Measurements from ENCODE around the gene EGFL6. TPM values are rescaled to one million over a fixed set of nuclear protein-coding genes. Genes with fewer than 3 reads are reported as not detected.

The EGFL6 gene, protein sequence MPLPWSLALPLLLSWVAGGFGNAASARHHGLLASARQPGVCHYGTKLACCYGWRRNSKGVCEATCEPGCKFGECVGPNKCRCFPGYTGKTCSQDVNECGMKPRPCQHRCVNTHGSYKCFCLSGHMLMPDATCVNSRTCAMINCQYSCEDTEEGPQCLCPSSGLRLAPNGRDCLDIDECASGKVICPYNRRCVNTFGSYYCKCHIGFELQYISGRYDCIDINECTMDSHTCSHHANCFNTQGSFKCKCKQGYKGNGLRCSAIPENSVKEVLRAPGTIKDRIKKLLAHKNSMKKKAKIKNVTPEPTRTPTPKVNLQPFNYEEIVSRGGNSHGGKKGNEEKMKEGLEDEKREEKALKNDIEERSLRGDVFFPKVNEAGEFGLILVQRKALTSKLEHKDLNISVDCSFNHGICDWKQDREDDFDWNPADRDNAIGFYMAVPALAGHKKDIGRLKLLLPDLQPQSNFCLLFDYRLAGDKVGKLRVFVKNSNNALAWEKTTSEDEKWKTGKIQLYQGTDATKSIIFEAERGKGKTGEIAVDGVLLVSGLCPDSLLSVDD
- total RNA-seq = 4.4 TPM

DNA sequence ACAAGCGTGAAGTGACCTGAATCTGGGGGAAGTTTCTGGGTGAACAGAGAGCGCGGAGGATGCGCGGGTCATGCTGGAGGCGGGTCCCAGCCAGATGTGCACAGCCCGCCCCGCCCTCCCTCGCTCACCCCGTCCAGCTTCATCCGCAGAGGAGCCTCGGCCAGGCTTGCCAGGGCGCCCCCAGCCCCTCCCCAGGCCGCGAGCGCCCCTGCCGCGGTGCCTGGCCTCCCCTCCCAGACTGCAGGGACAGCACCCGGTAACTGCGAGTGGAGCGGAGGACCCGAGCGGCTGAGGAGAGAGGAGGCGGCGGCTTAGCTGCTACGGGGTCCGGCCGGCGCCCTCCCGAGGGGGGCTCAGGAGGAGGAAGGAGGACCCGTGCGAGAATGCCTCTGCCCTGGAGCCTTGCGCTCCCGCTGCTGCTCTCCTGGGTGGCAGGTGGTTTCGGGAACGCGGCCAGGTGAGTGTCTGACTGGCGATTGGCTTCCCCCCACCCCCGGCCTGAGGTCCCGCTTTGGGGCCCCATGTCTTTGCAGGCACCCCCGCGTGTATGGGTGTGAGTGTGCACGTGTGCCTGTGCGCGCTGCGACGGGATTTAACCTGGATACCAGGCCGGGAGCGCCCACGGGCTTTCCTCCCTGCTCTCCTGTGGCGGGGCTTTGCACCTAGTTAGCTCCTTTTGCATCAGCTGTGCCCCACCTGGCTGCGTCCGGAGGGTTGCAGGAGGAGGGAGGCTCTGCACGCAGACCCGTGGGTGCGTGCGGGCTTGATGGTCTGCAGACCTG, at the start of gene EGFL6:
Gene EGFL6 (plus strand): TSS at position 123 of the 782 bp plus-strand sequence. CDS start 261 bp downstream, at position 384.
- ATAC-seq = peak; percentile 20

DNA sequence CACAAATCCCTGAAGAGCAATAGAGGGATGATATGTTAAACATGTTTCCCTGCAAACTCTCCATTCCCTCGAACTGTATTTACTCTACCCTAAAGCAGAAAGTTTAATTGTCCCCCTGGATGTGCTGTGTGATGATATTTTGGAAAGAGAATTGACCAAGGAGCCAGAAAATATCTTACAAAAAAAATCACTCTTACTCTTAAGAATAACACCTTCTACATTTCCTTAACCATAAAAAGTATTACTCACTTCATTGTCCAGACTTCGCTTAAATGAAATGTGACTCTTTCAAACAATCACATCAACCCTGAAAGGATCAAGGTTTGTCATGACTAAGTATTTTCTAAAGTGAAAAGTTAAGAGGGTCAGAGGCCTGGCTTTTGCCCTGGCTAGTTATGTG, 49.0 kb upstream of the EGFL6 start:
- ATAC-seq = no peak

DNA sequence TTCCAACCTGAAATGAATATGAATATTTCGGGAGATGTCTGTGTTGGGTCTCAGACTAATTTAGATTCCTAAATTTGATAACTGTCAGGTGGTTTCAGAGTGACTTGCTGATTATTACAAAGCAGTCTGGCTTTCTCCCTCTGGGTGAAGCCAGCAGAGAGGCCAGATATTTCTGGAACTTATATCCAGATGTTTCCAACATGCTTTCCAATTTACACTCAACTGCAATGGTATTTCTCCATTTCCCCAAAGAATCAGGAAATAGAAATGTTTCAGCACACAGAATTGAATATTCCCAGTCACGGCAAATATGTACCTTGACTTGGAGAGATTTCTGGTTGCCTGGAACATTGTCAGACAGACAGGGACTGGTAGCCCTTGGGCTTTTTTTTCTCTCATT, 48.5 kb upstream of the EGFL6 start:
- no peak for ATAC-seq

DNA sequence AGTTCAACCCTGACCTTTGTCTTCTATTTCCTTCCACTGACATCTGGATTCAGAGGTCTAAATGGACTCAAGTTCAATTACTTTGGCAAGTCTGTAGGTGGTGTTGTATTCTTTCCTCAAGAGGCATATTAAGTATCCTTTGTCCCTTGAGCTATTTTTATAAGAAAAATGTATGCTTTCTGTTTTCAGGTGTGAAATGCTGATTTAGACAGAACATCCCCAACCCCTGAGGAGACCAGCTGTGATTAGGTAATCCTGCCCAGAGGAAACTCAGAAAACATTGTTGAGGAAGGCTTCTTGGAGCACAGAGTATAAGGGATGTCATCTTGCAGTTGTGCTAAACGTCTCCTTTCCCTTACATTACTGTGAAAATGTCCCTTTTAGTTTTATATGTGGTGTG, 46.6 kb upstream of the EGFL6 start:
- no peak for ATAC-seq

DNA sequence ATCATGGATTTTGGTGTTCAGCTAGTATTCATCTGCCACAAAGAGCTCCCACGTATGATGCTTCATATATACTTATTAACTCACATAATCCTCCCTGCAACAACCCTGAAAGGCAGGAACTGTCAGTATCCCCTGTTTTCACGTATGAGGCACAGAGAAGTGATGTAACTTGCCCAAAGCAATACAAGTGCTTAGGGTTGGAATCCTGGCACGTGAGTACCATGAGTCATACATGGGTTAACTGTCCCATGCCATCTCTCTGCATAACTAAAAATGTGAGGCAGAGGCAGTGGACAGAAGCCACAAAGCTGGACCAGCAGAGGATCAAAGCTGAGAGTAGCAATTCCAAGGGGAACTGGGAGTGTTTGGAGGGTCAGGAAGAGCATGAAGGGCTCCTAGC, 35.7 kb upstream of the EGFL6 start:
- ATAC-seq = peak; percentile 92

DNA sequence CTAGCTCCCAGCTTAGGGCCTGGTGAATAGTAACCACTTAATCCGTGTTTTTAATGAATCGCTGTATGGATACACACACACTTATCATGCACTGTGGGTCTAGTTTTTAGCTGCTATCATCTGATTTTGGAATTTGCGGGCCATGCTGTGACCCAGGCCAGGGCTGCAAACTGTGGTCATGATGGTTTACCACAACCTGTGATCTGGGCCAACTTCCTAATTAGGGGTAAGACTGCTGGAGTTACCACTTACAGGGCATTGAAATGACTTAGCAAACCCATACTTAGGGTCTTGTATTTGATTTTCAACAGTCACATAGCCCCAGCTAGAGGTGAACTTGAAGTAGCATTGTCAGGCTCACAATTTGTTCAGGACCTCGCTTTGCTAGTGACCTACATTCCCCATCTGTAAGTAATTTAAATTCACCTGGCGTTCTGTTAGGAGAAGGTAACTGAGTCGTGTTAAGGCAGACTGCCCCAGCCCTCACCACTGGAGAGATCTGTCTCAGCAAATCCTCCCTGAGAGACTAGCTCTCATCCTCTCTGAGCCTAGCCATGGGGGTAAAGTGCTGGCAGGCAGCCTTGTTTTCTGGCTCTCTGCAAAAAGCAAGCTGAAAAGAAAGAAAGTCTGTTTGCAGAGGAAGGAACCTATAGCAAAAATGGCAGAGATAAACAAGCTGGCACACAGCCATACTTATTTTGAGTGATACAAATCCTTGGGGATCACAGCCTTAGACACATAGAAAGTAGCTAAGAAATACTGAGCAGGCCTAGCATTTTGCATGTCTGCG, 33.8 kb upstream of the EGFL6 start:
- no peak for ATAC-seq

DNA sequence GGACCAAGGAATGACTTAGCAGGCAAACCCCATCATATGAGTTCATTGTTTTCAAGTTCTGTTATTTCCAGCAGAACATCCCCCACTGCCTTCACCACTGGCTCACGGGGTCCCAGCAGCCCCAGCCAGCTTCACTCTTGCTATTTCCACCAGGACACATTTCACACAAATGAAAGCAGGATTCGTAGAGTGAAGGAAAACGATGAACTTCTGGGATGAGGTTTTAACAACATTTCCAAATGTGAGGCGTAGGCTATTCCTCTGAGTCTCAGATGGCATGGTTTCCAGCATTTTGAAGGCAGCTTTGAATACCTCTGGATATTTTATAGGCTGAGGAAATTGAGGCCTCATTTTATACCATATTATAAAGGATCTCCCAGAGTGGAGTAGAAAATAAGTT, 32.9 kb upstream of the EGFL6 start:
- no peak for ATAC-seq

DNA sequence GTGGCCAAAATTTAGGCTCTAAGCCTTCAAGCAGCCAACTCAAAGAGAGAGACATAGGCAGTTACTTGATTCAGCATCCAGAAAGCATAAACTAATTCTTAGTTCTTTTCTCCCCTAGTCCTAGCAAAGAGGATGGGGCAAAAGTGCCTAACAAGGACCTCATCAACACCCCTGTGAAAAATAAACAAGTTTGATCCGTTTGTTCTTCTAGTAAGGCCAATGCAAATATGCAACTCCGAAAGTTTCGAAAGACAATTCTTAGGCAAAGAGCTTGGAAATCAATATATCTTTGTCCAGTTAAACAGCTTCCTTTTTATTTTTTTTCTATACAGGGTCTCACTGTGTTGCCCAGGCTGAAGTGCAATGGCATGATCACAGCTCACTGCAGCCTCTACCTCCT, 31.0 kb upstream of the EGFL6 start:
- ATAC-seq = no peak

DNA sequence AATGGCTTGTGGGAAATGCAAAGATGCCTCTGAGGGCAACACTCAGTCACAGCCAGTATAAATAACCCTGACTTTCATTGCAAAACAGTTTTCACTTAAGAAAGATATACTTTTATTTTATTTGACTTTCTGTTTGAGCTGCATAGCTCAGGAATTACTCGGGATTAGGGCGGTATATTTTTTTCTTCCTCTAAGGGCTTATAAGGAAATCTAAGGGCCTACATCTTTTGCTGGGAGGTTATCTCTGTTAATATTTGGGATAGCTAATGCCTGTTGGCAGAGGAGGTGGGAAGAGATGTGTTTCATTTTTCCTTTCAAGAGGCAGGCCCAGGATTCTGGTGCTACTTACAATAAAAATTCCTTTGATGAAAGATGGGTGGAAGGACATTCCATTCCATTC, 28.8 kb upstream of the EGFL6 start:
- no peak for ATAC-seq

DNA sequence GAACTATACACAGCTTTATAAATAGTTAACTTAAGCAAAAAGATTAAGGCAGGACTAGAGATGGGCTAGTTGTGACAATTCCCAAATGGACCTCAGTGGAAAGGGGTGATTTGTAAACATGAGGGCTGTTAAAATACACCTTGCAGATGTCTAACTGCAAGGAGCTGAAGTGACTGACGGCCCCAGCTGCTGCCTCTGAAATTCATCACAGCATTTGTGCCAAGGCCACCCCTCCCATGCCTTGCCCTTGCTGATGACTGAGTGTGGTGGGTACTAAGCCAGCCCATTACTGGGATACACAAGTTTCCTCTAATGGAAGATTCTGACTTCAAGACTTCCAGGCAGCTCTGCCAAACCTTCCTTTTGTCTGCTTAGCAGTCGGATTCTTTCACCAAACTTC, 23.7 kb upstream of the EGFL6 start:
- no peak for ATAC-seq

DNA sequence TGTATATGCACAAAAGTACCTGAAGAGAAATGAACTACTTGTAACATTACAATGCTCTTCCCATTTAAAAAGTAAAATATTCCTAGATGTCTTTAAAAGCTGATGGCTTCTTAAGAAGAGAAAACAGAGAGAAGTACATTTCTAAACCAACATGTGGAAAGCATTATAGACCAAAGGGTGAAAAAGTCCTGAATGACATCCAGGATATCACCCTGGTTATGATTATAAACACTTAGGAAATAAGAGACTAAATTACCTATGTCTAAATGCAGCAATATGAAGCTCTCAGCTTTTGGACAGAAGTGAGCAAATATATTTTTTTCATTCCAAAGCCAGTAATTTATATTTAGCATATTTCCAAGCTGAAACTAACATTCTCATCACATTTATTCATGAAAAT, 21.7 kb upstream of the EGFL6 start:
- ATAC-seq = no peak

DNA sequence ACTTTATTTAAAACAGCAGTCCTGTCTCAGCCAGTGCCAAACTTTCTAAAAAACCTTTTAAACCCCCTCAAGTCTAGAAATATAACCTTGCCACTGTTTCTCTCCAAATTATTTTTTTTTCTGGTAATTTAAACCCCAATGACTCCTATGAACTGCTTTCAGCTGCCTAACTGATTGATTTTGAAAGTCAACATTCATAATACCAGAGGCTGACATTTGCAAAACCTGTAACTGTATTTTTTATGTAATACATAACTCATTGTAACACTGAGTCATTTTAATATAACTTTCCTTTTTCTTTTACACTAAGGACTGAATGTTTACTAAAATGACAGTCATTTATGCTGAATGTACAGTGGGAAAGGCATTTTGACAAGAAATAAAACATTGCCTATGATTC, 19.1 kb upstream of the EGFL6 start:
- no peak for ATAC-seq

DNA sequence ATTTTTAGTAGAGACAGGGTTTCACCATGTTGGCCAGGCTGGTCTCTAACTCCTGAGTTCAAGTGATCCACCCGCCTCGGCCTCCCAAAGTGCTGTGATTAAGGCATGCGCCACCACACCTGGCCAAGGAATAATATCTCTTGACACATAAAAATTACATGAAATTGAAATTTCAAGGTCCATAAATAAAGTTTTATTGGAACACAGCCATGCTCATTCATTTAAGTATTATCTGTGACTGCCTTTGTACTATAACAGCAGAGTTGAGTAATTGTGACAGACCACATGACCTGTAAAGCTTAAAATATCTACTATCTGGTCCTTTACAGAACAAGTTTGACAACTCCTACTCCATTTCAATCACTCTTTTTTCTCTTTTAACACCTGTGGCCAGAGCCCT, 17.8 kb upstream of the EGFL6 start:
- peak; percentile 56 for ATAC-seq

DNA sequence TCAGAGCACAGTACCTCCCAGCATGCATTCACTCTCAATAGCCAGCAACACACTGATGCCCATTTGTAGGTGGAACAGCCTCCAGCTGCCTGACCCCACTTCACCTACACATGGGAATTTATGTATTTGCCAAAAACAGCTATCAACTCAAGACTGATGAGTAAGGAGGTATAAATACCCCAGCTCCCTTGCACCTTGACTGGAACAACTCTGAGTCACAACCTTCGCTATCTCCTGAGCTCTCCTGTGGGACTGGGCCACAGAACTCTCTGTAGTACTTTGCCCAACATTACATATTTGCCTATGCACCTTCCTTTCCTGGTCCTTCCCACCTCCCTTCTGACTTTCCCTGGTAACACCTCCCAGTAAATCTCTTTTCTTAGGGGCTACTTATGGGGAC, 16.5 kb upstream of the EGFL6 start:
- no peak for ATAC-seq

DNA sequence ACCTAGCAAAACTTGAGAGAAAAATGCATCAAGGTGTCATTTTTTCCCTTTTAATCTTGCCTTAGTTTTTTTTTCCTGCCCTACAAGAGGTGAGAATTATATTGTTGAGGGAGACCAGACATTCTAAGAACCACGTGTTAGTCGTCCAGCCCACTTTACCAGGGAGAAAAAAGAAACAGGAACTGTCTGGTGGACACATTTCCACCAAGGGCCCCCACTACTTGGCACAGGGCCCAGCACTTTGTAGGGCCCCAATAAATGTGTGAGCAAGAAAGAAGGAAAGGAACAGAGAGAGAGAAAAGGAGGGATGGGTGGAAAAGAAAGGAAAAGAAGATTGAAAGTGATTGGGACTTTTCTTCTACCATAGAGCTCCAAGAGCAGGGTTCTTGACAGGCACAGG, 3.9 kb upstream of the EGFL6 start:
- no peak for ATAC-seq

DNA sequence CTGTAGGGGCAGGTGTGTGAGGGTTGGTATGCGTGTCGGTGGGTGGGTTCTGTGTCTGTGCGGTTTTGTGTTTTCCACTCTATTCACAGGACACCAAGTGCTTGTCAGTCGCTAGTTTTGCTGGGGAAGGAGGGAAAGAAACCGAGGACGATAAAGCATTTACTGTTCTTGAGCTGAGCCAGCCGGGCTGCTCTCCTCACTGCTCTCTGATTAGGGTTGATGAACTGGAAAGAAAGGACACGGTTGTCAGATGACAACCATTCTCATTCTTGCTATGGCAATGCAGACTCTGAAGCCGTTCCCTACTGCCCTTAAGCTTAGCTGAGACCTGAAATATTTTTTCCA, 832 bp downstream of the EGFL6 start:
- ATAC-seq = no peak

DNA sequence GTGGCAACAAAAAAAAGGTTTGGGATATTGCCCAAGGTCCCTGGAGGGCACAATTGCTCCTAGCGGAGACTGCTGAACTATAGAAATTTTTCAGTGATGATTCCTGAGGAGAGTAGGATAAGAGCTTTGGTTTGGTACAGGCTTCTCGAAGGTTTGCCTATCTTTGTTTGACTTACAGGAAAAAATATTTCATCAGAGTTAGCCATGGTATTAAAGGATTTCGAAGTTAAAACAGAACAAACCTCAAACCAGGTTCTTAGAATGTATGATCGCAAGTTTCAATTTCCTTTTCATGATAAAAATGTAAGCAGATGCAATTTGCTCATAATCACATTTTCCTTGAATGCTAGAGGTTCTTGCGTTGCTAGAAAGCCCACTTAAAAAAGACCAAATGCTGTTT, 1.7 kb downstream of the EGFL6 start:
- no peak for ATAC-seq

DNA sequence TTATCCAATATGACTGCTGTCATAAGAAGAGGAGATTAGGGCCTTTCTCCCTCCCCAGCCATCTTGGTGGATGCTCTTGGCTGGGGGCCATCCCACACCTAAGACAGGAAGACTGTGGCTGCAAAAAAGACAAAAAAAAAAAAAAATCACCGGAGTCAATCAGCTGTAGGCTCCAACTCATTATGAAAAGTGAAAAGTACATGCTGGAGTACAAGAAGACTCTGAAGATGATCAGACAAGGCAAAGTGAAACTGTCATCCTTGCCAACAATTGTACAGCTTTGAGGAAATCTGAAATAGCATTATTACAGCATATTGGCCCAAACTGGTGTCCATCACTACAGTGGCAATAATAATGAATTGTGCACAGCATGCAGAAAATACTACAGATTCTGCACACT, 5.2 kb downstream of the EGFL6 start:
- ATAC-seq = no peak

DNA sequence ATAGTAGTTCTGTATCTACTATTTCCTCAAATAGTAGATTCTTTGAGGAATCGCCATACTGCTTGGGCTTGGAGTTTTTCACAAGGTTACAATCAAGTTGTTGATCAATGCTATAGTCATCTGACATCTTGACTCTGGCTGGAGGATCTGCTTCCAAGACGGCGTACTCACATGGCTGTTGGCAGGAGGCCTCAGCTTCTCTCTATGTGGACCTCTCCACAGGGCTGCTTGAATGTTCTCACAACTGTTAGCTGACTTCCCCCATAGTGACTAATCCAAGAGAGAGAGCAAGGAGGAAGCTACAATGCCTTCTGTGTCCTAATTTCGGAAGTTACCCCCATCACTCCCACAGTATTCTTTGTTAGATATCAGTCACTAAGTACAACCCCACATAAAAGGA, 10.3 kb downstream of the EGFL6 start:
- ATAC-seq = no peak

DNA sequence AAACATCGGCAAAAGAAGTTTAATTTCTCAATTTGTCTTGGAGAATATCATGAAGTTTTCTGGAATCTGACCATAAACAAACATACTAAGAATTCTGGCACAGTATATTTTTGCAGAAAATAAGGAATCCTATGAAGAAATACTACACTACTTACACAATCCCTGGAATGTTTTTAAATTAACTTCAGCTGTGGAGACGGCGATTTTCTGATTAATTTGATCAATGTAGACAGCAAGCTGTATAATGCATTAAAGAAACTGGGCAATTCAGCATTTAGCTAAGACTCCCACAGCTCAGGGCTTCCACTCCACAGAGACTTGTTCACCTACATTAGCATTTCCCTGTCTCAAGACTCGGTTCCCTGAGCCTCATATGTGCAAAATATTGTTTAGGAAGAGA, 12.2 kb downstream of the EGFL6 start:
- ATAC-seq = no peak

DNA sequence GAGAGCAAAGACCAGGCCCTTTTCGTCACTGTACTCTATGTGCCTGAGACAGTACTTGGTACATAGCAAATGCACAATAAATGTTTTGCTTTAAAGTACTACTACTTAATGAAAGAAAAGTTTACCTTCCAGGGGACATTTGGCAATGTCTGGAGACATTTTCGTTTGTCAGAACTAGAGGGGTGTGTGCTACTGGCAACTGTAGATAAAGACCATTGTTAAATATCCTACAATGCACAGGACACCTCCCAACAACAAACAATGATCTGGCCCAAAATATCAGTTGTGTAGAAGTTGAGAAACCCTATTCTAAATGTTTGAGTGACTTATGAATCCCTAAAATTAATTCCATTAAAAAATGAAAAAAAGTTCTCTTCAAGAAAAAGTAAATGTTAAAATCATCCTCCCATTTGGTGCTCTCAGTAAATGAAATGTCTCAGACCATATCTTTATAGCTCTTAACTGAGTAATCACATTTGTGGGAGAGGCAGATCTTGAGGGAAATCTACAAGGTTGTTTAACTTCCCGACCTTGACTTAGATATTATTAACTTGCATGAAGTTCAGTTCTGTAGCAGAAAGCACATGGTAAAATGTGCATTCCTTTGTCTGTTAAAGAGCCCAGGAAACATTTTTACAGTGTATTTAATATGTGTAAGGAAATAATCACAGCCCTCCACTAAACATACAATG, 18.5 kb downstream of the EGFL6 start:
- no peak for ATAC-seq

DNA sequence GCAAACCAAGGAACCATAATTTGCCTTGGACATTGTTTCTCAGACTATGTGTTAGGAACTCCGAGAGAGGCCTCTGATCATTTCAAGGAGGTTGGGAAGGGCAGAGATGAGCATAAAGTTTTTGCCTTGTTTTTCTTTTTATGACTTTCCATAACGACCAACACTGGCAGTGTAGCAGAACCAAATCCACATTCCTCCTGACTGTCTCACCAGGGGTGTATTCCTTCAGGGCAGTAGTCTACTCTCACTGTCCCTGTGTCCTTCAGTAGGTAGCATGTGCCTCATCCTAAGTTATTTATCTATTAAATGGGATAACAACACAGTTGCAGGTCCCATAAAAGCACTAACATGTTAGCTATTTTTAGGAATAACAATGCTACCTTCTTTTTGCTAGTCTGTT, 20.8 kb downstream of the EGFL6 start:
- no peak for ATAC-seq

DNA sequence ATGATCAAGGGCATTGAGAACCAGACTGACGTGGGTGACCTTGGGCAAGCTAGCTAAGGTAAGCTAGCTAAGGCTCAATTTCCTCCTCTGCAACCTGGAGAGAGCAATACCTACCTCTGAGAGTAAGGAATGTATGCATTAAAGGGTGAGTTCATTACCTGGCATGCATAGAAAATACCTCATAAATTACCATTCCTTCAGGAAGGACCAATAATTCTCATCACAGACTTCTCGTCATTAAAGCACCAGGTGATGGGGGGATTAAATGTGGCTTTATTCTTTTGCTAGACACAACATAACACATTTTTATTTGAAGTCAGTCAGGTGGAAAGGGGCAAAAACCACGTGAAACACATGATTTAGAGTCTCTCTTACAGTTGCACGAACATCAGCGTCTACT, 21.5 kb downstream of the EGFL6 start:
- no peak for ATAC-seq

All from esophagus mucosa (tissue), 1 donor.